Endodermal cell (in vitro differentiated cells): ENCODE data around the gene CTSD. TPM values are rescaled to one million over a fixed set of nuclear protein-coding genes. Genes with fewer than 3 reads are reported as not detected.
"Not testable (repeated sequence)": the region's sequence is repeated elsewhere in the genome, so short reads cannot be mapped to it uniquely, and the experiment has no call there.

Experiments used
- DNase-seq: peaks from one replicate; pipeline ENCODE4 v3.0.0-alpha.2; 2017
- H3K27ac ChIP-seq: 2 replicates; pipeline ENCODE4 v1.5.1; 2013; ENCODE audit warnings: mild to moderate bottlenecking, low read depth, low read length, moderate library complexity
- H3K27me3 ChIP-seq: 2 replicates; pipeline ENCODE4 v1.6.1; 2013; ENCODE audit warnings: mild to moderate bottlenecking, low read length, moderate library complexity; ENCODE audit not compliant: insufficient read depth, control insufficient read depth, poor library complexity, severe bottlenecking
- H3K36me3 ChIP-seq: 2 replicates; pipeline ENCODE4 v1.7.0; 2013; ENCODE audit warnings: mild to moderate bottlenecking, low read length, moderate library complexity; ENCODE audit not compliant: control insufficient read depth, insufficient read depth
- H3K4me1 ChIP-seq: one replicate; pipeline ENCODE4 v1.7.0; 2013; ENCODE audit warnings: low read length; ENCODE audit not compliant: control insufficient read depth, insufficient read depth
- H3K4me3 ChIP-seq: 2 replicates; pipeline ENCODE4 v1.5.1; 2013; ENCODE audit warnings: mild to moderate bottlenecking, low read length, moderate library complexity
- H3K9ac ChIP-seq: 2 replicates; pipeline ENCODE4 v1.6.1; 2013; ENCODE audit warnings: mild to moderate bottlenecking, low read length, moderate library complexity; ENCODE audit not compliant: poor library complexity, severe bottlenecking; ENCODE audit errors: extremely low read depth
- H3K9me3 ChIP-seq: 2 replicates; pipeline ENCODE4 v1.6.1; 2013; ENCODE audit warnings: mild to moderate bottlenecking, low read length, moderate library complexity; ENCODE audit not compliant: control insufficient read depth
- H3K27ac Mint-ChIP-seq: 2 replicates; pipeline ENCODE4 v1.8.0; 2020; ENCODE audit warnings: mixed read lengths
- H3K27me3 Mint-ChIP-seq: 2 replicates; pipeline ENCODE4 v1.8.0; 2021; ENCODE audit warnings: mild to moderate bottlenecking, mixed read lengths; ENCODE audit not compliant: insufficient read depth
- H3K36me3 Mint-ChIP-seq: 2 replicates; pipeline ENCODE4 v1.8.0; 2020; ENCODE audit warnings: low read depth, mixed read lengths
- H3K4me1 Mint-ChIP-seq: 2 replicates; pipeline ENCODE4 v1.8.0; 2020; ENCODE audit warnings: mixed read lengths
- H3K4me3 Mint-ChIP-seq: 2 replicates; pipeline ENCODE4 v1.8.0; 2020; ENCODE audit warnings: mild to moderate bottlenecking, moderate library complexity, mixed read lengths
- H3K9me3 Mint-ChIP-seq: 2 replicates; pipeline ENCODE4 v1.8.0; 2020; ENCODE audit warnings: mild to moderate bottlenecking, mixed read lengths
- WGBS, 2 experiments: methylation state at CpG; one replicate each; pipeline versions ENCODE4 v1.1.5 to v1.1.7; 2013; ENCODE audit warnings: missing lambda C conversion rate in 2 of 2, mixed read lengths in 1 of 2; ENCODE audit not compliant: insufficient coverage in 1 of 2, insufficient read length in 1 of 2; 5-methylcytosine and 5-hydroxymethylcytosine counted together
- total RNA-seq, 2 donors: library from RNA; stranded (reverse); fragmentation: NEBNext Ultra II Directional in 1 of 2; extraction: Animal tissue kit (Norgen Biotek cat#: 25700) in 1 of 2; gene quantifications; 2 replicates in 1 of 2; 3 replicates in 1 of 2; pipeline ENCODE4 v1.2.1, GENCODE V29; 2021
- TF ChIP-seq, protein P1 (sequence below): fragments of 200-600 bp; sonication (generic); conservative IDR thresholded peaks from 2 replicates; pipeline ENCODE4 v1.5.0; 2021; ENCODE audit warnings: antibody characterized with exemption, mild to moderate bottlenecking

Gene CTSD
- total RNA-seq, 2 donors from 2014 or later, result 185 to 208 TPM

DNA sequence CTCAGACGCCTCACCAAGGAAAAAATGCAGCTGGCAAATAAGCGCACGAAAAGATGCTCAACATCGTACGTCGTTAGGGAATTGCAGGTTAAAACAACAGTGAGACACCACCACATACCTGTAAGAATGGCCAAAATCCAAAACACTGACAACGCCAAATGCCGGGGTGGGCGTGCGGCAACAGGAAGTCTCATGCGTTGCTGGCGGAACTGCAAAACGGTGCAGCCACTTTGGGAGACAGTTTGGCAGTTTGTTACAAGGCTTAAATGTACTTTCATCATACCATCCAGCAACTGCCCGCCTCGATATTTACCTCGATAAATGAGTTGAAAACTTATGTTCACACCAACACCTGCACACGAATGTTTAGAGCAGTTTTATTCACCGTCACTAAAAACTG is 7.5 kb upstream of the CTSD start:
- no peaks in the 10 kb centered on the region for H3K36me3 Mint-ChIP-seq

DNA sequence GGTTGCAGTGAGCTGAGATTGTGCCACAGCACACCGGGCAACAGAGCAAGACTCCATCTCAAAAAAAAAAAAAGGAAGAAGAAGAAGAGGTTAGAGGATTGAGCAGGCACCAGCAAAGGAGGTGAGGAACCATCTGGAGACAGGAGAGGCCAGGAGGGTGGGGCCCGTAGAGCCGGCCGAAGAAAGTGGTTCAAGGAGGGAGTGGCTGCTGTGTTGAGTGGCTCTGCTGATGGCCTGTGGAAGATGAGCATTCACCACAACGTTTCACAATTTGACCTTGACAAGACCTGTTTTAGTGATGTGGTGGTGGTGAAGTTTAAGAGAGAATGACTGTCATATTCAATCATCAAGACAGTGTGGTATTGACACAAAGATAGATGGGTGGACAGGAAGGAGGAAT is 6.8 kb upstream of the CTSD start:
- H3K4me3 ChIP-seq, result no peak overlapping the region
- peaks cover 26% of the 10 kb centered on the region for H3K27me3 Mint-ChIP-seq
- no peaks in the 10 kb centered on the region for H3K36me3 Mint-ChIP-seq
- no peak overlapping the region for H3K9ac ChIP-seq
- peaks cover 3% of the 10 kb centered on the region for H3K4me1 Mint-ChIP-seq
- 89 to 95% methylated on average over 4 to 5 of the region's 5 CpGs for whole genome bisulfite sequencing, 2 experiments
- H3K4me3 Mint-ChIP-seq, result no peak overlapping the region
- no peak for DNase-seq
- no peaks in the 10 kb centered on the region for H3K27me3 ChIP-seq
- no peaks in the 10 kb centered on the region for H3K9me3 ChIP-seq
- no peak overlapping the region for H3K27ac ChIP-seq
- no peaks in the 10 kb centered on the region for H3K4me1 ChIP-seq
- no peaks in the 10 kb centered on the region for H3K36me3 ChIP-seq
- peaks cover 2% of the 10 kb centered on the region for H3K9me3 Mint-ChIP-seq
- TF ChIP-seq, protein P1, sequence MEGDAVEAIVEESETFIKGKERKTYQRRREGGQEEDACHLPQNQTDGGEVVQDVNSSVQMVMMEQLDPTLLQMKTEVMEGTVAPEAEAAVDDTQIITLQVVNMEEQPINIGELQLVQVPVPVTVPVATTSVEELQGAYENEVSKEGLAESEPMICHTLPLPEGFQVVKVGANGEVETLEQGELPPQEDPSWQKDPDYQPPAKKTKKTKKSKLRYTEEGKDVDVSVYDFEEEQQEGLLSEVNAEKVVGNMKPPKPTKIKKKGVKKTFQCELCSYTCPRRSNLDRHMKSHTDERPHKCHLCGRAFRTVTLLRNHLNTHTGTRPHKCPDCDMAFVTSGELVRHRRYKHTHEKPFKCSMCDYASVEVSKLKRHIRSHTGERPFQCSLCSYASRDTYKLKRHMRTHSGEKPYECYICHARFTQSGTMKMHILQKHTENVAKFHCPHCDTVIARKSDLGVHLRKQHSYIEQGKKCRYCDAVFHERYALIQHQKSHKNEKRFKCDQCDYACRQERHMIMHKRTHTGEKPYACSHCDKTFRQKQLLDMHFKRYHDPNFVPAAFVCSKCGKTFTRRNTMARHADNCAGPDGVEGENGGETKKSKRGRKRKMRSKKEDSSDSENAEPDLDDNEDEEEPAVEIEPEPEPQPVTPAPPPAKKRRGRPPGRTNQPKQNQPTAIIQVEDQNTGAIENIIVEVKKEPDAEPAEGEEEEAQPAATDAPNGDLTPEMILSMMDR, result no peak
- H3K27ac Mint-ChIP-seq, result no peak overlapping the region

More for the DNA sequence above, 7.5 kb upstream of the CTSD start:
- Mint-ChIP-seq H3K4me1 (peaks cover 3% of the 10 kb centered on the region), H3K4me3 (no peak overlapping the region), H3K9me3 (peaks cover 2% of the 10 kb centered on the region), H3K27ac (no peak overlapping the region), H3K27me3 (peaks cover 26% of the 10 kb centered on the region)
- no peaks in the 10 kb centered on the region for H3K27me3 ChIP-seq
- 90 to 95% methylated on average over 11 to 18 of the region's 18 CpGs for WGBS, 2 experiments
- no peaks in the 10 kb centered on the region for H3K4me1 ChIP-seq
- TF ChIP-seq, protein P1, result no peak
- no peak overlapping the region for H3K4me3 ChIP-seq
- peak; percentile 37 for DNase-seq
- no peaks in the 10 kb centered on the region for H3K9me3 ChIP-seq
- no peak overlapping the region for H3K27ac ChIP-seq
- no peak overlapping the region for H3K9ac ChIP-seq
- no peaks in the 10 kb centered on the region for H3K36me3 ChIP-seq

DNA sequence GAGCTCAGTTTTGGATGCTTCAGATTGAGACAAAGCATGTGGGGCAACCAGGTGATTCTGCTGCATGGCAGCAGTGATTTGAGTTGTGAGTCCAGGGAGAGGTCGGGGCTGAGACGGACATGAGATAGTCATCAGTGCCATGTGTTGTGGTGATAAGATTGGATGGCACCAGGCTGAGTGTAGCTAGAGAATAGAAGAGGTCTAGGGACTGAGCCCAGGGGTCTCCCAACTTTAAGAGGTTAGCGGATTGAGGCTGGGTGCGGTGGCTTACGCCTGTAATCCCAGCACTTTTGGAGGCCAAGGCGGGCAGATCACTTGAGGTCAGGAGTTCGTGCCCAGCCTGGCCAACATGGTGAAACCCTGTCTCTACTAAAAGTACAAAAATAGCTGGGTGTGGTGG is 6.3 kb upstream of the CTSD start:
- H3K27ac Mint-ChIP-seq, result no peak overlapping the region
- peaks cover 3% of the 10 kb centered on the region for H3K4me1 Mint-ChIP-seq
- H3K4me3 Mint-ChIP-seq, result no peak overlapping the region
- H3K36me3 Mint-ChIP-seq, result no peaks in the 10 kb centered on the region
- Histone ChIP-seq H3K4me3 (no peak overlapping the region), H3K27ac (no peak overlapping the region), H3K36me3 (no peaks in the 10 kb centered on the region), H3K9me3 (no peaks in the 10 kb centered on the region), H3K4me1 (no peaks in the 10 kb centered on the region), H3K27me3 (no peaks in the 10 kb centered on the region), H3K9ac (no peak overlapping the region)
- 94% methylated on average over 7 of the region's 7 CpGs for WGBS, 2 experiments
- DNase-seq, result peak; percentile 23
- peaks cover 2% of the 10 kb centered on the region for H3K9me3 Mint-ChIP-seq
- TF ChIP-seq, protein P1, result no peak
- peaks cover 26% of the 10 kb centered on the region for H3K27me3 Mint-ChIP-seq

DNA sequence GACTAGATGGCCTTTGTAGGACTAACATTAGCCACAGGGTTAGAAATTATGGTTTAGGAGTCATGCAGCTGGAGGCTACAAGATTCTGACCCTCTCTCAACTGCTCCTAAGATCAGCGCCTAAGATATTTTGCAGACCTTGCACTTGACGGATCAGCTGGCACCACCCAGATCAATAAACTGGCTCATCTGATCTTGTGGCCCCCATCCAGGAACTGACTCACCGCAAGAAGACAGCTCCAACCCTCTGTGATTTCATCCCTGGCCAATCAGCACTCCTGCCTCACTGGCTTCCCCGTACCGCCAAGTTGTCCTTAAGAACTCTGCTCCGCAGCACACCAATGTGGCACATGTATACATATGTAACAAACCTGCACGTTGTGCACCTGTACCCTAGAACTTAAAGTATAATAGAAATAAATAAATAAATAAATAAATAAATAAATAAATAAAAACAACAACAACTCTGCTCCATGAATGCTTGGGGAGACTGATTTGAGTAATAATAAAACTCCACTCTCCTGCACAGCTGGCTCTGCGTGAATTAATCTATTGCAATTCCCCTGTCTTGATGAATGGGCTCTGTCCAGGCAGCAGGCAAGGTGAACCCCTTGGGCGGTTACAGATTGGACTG is 5.7 kb upstream of the CTSD start:
- H3K36me3 Mint-ChIP-seq, H3K9me3 ChIP-seq, H3K4me1 Mint-ChIP-seq, H3K27me3 ChIP-seq, H3K36me3 ChIP-seq, H3K9me3 Mint-ChIP-seq, H3K27ac ChIP-seq, H3K9ac ChIP-seq, DNase-seq, H3K4me3 Mint-ChIP-seq, H3K4me1 ChIP-seq, H3K27ac Mint-ChIP-seq, H3K4me3 ChIP-seq: not testable (repeated sequence)
- WGBS, 2 experiments, result 91% methylated on average over 4 to 9 of the region's 9 CpGs
- H3K27me3 Mint-ChIP-seq, result peaks cover 20% of the 10 kb centered on the region
